NB4 (cell line): ENCODE data around the gene CEMIP.

Experiments
- CTCF ChIP-seq: IDR thresholded peaks from one replicate; pipeline ENCODE4 v1.5.1; 2012; ENCODE audit warnings: low read depth, low read length
- MYC ChIP-seq: IDR thresholded peaks from 2 replicates; pipeline ENCODE4 v1.6.1; 2011; ENCODE audit warnings: low read depth, low read length

- TF ChIP-seq MYC (no peak), CTCF (no peak)
These were observed 142.7 kb downstream of the CEMIP start for GRCh38 chr15:80921736-80922410.
